Measurements from ENCODE around the gene ANP32A.

ANP32A gene

GRCh38 chr15:68739390-68740080 is 81.2 kb downstream of the ANP32A start:
- no peak for DNase-seq

GRCh38 chr15:68735610-68736009 is 85.1 kb downstream of the ANP32A start:
- no peak for DNase-seq

GRCh38 chr15:68734881-68735280 is 85.8 kb downstream of the ANP32A start:
- no peak for DNase-seq

GRCh38 chr15:68734352-68734751 is 86.3 kb downstream of the ANP32A start:
- DNase-seq, result no peak

- no peak for DNase-seq
Measured at GRCh38 chr15:68733666-68734065, 87.0 kb downstream of the ANP32A start.

GRCh38 chr15:68732451-68732850 is 88.2 kb downstream of the ANP32A start:
- no peak for DNase-seq

- no peak for DNase-seq
Measured at GRCh38 chr15:68730976-68731897, 89.5 kb downstream of the ANP32A start.

- no peak for DNase-seq
Measured at GRCh38 chr15:68730471-68730919, 90.2 kb downstream of the ANP32A start.

GRCh38 chr15:68729789-68730411 is 90.8 kb downstream of the ANP32A start:
- DNase-seq, result no peak

Measured in NCI-H2029 treated with DMSO at 0.1 percent for 48 hours (cell line).